SK-N-SH treated with all-trans-retinoic acid at 6 μM for 48 hours (cell line): ENCODE measurements around the gene EVI5.

Experiments
- ATAC-seq: fragments of 200-7000 bp; cut with Tn5 transposase; 3 replicates; pipeline ENCODE4 v1.9.1; 2020; ENCODE audit warnings: mild to moderate bottlenecking, moderate library complexity
- ARNTL ChIP-seq: fragments of 450-650 bp; formaldehyde crosslinking; IDR thresholded peaks from 2 replicates; pipeline ENCODE4 v1.5.0; 2020; ENCODE audit warnings: low read depth, mild to moderate bottlenecking, moderate library complexity, borderline replicate concordance
- BACH2 ChIP-seq: fragments of 250-450 bp; sonication (Bioruptor Pico); IDR thresholded peaks from 2 replicates; pipeline ENCODE4 v1.9.0; 2021; ENCODE audit warnings: mild to moderate bottlenecking, borderline replicate concordance
- CSDC2 ChIP-seq: fragments of 250-450 bp; sonication (Bioruptor Pico); IDR thresholded peaks from 2 replicates; pipeline ENCODE4 v1.5.0; 2020; ENCODE audit warnings: mild to moderate bottlenecking, moderate library complexity
- CSRNP3 ChIP-seq: fragments of 250-450 bp; sonication (Bioruptor Pico); IDR thresholded peaks from 2 replicates; pipeline ENCODE4 v1.5.1; 2021; ENCODE audit warnings: mild to moderate bottlenecking, moderate library complexity
- ESRRG ChIP-seq: fragments of 250-450 bp; sonication (Bioruptor Pico); IDR thresholded peaks from 2 replicates; pipeline ENCODE4 v1.6.1; 2021; ENCODE audit warnings: mild to moderate bottlenecking
- GLIS3 ChIP-seq: fragments of 250-450 bp; sonication (Bioruptor Pico); IDR thresholded peaks from 2 replicates; pipeline ENCODE4 v1.5.0; 2020; ENCODE audit warnings: mild to moderate bottlenecking, moderate library complexity
- OSR1 ChIP-seq: fragments of 250-450 bp; sonication (Bioruptor Pico); IDR thresholded peaks from 2 replicates; pipeline ENCODE4 v1.8.0; 2022; ENCODE audit warnings: moderate library complexity, mild to moderate bottlenecking, inconsistent platforms
- PATZ1 ChIP-seq: fragments of 250-450 bp; sonication (Bioruptor Pico); IDR thresholded peaks from 2 replicates; pipeline ENCODE4 v1.8.0; 2020; ENCODE audit warnings: mild to moderate bottlenecking, moderate library complexity, borderline replicate concordance
- SNAI2 ChIP-seq: fragments of 250-450 bp; sonication (Bioruptor Pico); IDR thresholded peaks from 2 replicates; pipeline ENCODE4 v1.5.0; 2020; ENCODE audit warnings: mild to moderate bottlenecking, moderate library complexity
- TCF4 ChIP-seq: fragments of 250-450 bp; sonication (Bioruptor Pico); IDR thresholded peaks from 2 replicates; pipeline ENCODE4 v1.8.0; 2021; ENCODE audit warnings: mild to moderate bottlenecking, moderate library complexity, borderline replicate concordance
- TOX ChIP-seq: fragments of 250-450 bp; sonication (Bioruptor Pico); IDR thresholded peaks from 2 replicates; pipeline ENCODE4 v1.8.0; 2021; ENCODE audit warnings: mild to moderate bottlenecking, moderate library complexity, borderline replicate concordance
- ZC3H10 ChIP-seq: fragments of 250-450 bp; sonication (Bioruptor Pico); IDR thresholded peaks from 2 replicates; pipeline ENCODE4 v1.5.1; 2021; ENCODE audit warnings: mild to moderate bottlenecking, moderate library complexity
- ZFP3 ChIP-seq: fragments of 250-450 bp; sonication (Bioruptor Pico); IDR thresholded peaks from 2 replicates; pipeline ENCODE4 v1.5.0; 2020; ENCODE audit warnings: mild to moderate bottlenecking, moderate library complexity
- ZNF565 ChIP-seq: fragments of 450-650 bp; formaldehyde crosslinking; conservative IDR thresholded peaks from 2 replicates; pipeline ENCODE4 v1.5.0; 2020; ENCODE audit warnings: low read depth, mild to moderate bottlenecking, moderate library complexity
- ZNF70 ChIP-seq: fragments of 450-650 bp; formaldehyde crosslinking; IDR thresholded peaks from 2 replicates; pipeline ENCODE4 v1.5.0; 2020; ENCODE audit warnings: mild to moderate bottlenecking, moderate library complexity
- TF ChIP-seq, protein P1 (sequence below): fragments of 250-450 bp; sonication (Bioruptor Pico); IDR thresholded peaks from 2 replicates; pipeline ENCODE4 v1.8.0; 2021; ENCODE audit warnings: low read depth, mild to moderate bottlenecking, moderate library complexity, borderline replicate concordance
- TF ChIP-seq, protein P2 (sequence below): fragments of 250-450 bp; sonication (Bioruptor Pico); IDR thresholded peaks from 2 replicates; pipeline ENCODE4 v1.5.1; 2020; ENCODE audit warnings: low read depth, mild to moderate bottlenecking, moderate library complexity

The EVI5 gene

DNA sequence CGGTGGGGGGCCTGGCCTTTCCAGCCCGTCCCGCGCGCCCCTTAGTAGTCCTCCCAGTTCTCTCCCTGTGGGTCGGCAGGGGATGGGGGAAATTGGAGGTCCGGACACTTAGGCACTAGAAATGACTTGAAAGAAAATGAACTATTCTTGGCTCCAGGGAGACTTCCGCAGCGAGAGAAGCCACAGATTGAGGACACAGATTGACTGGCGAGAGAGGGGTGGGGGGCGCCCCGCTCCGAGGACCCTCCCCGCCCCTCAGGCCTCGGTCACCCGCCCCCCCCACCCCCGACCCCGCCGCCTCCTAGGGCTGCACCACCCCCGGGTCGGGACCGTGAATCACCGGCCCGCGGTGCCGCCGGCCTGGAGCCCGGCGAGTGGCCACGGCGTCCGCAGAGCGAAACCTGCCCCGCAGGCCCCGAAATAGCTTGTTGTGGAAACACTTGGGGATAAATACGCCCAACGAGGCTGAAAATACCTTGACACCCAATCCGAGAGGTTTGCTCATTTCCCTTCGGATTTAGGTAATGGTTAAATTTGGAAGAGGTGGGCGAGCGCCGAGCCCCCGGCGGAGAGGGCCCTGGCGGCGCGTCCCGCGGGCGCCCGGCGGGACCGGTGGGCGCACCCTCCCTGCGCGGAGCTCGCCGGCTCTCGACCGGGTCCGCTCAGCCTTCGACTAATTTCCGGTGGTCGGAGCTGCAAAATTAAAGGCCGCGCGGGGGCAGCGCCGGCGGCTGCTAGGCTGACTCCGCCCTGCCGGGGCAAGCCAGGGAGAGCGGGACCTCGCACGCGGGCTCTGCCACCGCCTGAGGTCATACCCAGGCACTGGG is 298.4 kb downstream of the EVI5 start, which contains the start of gene GFI1 (continued):
- TF ChIP-seq, protein P1, sequence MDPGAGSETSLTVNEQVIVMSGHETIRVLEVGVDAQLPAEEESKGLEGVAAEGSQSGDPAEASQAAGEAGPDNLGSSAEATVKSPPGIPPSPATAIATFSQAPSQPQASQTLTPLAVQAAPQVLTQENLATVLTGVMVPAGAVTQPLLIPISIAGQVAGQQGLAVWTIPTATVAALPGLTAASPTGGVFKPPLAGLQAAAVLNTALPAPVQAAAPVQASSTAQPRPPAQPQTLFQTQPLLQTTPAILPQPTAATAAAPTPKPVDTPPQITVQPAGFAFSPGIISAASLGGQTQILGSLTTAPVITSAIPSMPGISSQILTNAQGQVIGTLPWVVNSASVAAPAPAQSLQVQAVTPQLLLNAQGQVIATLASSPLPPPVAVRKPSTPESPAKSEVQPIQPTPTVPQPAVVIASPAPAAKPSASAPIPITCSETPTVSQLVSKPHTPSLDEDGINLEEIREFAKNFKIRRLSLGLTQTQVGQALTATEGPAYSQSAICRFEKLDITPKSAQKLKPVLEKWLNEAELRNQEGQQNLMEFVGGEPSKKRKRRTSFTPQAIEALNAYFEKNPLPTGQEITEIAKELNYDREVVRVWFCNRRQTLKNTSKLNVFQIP (CRISPR knock-in tag) = no peak
- TF ChIP-seq TCF4 (CRISPR knock-in tag) = no peak
- TF ChIP-seq, all 23 proteins: peak for 0

DNA sequence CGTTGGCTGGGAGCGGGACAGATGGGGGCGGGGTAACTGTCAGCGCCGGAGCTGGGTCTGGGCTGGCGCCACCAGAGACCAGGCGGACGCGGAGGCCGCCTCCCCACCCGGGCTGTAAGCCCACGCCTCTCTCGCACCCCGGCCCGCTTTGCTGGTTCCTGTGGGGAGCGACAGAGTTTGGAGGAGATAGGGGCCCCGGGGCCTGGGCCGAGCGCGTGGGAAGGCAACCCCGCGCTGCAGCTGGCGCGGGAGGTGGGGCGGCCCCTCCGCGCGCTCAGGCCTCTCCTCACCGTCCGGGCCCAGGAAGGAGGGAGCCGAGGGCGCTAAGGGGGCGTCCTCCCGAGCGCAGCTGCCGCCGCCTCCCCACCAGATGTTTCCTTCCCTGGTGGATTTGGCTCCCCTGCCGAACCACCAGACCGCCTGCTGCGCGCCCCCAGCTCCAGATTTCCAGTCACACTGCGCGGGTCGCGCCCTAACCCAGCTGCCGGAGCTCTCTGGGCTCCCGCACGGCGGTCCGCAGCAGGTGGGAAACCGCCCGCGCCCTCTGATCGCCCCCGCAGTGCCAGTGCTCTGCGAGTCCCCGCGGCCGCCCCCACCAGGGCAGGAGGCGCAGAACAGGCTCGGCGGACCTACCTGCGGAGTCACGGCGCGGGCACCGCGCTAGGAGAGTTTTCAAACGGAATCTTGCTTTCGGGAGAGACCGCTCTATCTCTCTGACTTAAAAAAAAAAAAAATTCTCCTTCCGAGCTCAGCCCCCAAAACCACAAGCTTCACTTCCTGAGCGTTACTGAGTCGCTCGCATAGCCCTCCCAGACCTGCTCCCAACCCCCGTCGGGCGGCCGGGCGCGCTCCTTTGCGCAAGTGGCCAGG is 299.3 kb downstream of the EVI5 start:
- peak; percentile 7; the same call in 2 of the 3 replicates for ATAC-seq

GRCh38 chr1:92484472-92485380 is 300.2 kb downstream of the EVI5 start:
- ATAC-seq = peak; percentile 7
- TF ChIP-seq CSRNP3 (CRISPR knock-in tag) = no peak
- no peak for TF ChIP-seq CSDC2 (CRISPR knock-in tag)
- no peak for TF ChIP-seq ZNF70 (CRISPR knock-in tag)
- TF ChIP-seq GLIS3 (CRISPR knock-in tag) = no peak
- TF ChIP-seq BACH2 (CRISPR knock-in tag) = no peak
- no peak for TF ChIP-seq ESRRG (CRISPR knock-in tag)
- no peak for TF ChIP-seq ARNTL (CRISPR knock-in tag)

More for the DNA sequence above, 299.3 kb downstream of the EVI5 start:
- no peak for TF ChIP-seq ZNF565
- TF ChIP-seq, protein P1 (CRISPR knock-in tag) = no peak
- no peak for TF ChIP-seq PATZ1
- no peak for TF ChIP-seq ESRRG (CRISPR knock-in tag)
- no peak for TF ChIP-seq ZFP3 (CRISPR knock-in tag)
- no peak for TF ChIP-seq SNAI2 (CRISPR knock-in tag)
- TF ChIP-seq OSR1 = no peak
- TF ChIP-seq CSDC2 (CRISPR knock-in tag) = no peak
- no peak for TF ChIP-seq TOX (CRISPR knock-in tag)
- TF ChIP-seq GLIS3 (CRISPR knock-in tag) = no peak
- no peak for TF ChIP-seq BACH2 (CRISPR knock-in tag)
- TF ChIP-seq ARNTL (CRISPR knock-in tag) = no peak
- TF ChIP-seq ZC3H10 (CRISPR knock-in tag) = no peak
- TF ChIP-seq CSRNP3 (CRISPR knock-in tag) = no peak
- TF ChIP-seq, protein P2, sequence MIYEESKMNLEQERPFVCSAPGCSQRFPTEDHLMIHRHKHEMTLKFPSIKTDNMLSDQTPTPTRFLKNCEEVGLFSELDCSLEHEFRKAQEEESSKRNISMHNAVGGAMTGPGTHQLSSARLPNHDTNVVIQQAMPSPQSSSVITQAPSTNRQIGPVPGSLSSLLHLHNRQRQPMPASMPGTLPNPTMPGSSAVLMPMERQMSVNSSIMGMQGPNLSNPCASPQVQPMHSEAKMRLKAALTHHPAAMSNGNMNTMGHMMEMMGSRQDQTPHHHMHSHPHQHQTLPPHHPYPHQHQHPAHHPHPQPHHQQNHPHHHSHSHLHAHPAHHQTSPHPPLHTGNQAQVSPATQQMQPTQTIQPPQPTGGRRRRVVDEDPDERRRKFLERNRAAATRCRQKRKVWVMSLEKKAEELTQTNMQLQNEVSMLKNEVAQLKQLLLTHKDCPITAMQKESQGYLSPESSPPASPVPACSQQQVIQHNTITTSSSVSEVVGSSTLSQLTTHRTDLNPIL (CRISPR knock-in tag) = no peak
